Neuronal stem cell (in vitro differentiated cells): ENCODE measurements around the gene SKIL.

Experiments used
- DNase-seq: peaks from one replicate; pipeline ENCODE4 v3.0.0-alpha.2; 2013; ENCODE audit warnings: low spot score
- H2AFZ ChIP-seq: one replicate; pipeline ENCODE4 v1.6.1; 2013; ENCODE audit warnings: mild to moderate bottlenecking, low read length, inconsistent platforms
- H2AK5ac ChIP-seq: 2 replicates; pipeline ENCODE4 v1.6.1; 2013; ENCODE audit warnings: low read depth, mild to moderate bottlenecking, inconsistent platforms, low read length, moderate library complexity, mixed read lengths
- H2BK120ac ChIP-seq: 2 replicates; pipeline ENCODE4 v1.6.1; 2013; ENCODE audit warnings: low read depth, mild to moderate bottlenecking, inconsistent platforms, low read length, moderate library complexity, mixed read lengths
- H2BK12ac ChIP-seq: one replicate; pipeline ENCODE4 v1.6.1; 2013; ENCODE audit warnings: low read length, inconsistent platforms
- H2BK15ac ChIP-seq: 2 replicates; pipeline ENCODE4 v1.6.1; 2013; ENCODE audit warnings: mild to moderate bottlenecking, low read length, inconsistent platforms, mixed read lengths
- H2BK5ac ChIP-seq: one replicate; pipeline ENCODE4 v1.6.1; 2013; ENCODE audit warnings: inconsistent platforms, mild to moderate bottlenecking, low read length, moderate library complexity
- H3K14ac ChIP-seq: one replicate; pipeline ENCODE4 v1.6.1; 2013; ENCODE audit warnings: low read length, inconsistent platforms
- H3K18ac ChIP-seq: 2 replicates; pipeline ENCODE4 v1.6.1; 2013; ENCODE audit warnings: low read length, inconsistent platforms
- H3K23ac ChIP-seq: 2 replicates; pipeline ENCODE4 v1.6.1; 2013; ENCODE audit warnings: low read depth, mild to moderate bottlenecking, mixed read lengths, low read length, inconsistent platforms; ENCODE audit not compliant: poor library complexity
- H3K27ac ChIP-seq: replicated peaks from 3 replicates; pipeline ENCODE4 v1.5.1; 2013; ENCODE audit warnings: low read length, inconsistent platforms
- H3K27me3 ChIP-seq, 3 experiments: 2 replicates each; pipeline ENCODE4 v1.6.1; 2013; ENCODE audit warnings: low read length in 3 of 3, mild to moderate bottlenecking in 2 of 3, inconsistent platforms in 1 of 3, low read depth in 1 of 3, mixed read lengths in 1 of 3, moderate library complexity in 1 of 3; ENCODE audit not compliant: control insufficient read depth in 3 of 3, insufficient read depth in 3 of 3
- H3K36me3 ChIP-seq, 2 donors: replicated peaks in 1 of 2; 2 replicates each; pipeline ENCODE4 v1.6.1; 2013; ENCODE audit warnings: low read length in 2 of 2; ENCODE audit not compliant: control insufficient read depth in 2 of 2, insufficient read depth in 2 of 2
- H3K4ac ChIP-seq: 2 replicates; pipeline ENCODE4 v1.6.1; 2013; ENCODE audit warnings: inconsistent platforms, mild to moderate bottlenecking, low read length, moderate library complexity
- H3K4me1 ChIP-seq, 2 donors: 1 replicate in 1 of 2; 2 replicates in 1 of 2; pipeline ENCODE4 v1.6.1; 2013; ENCODE audit warnings: low read length in 2 of 2, low read depth in 1 of 2; ENCODE audit not compliant: control insufficient read depth in 2 of 2, insufficient read depth in 1 of 2
- H3K4me2 ChIP-seq: one replicate; pipeline ENCODE4 v1.6.1; 2013; ENCODE audit warnings: mild to moderate bottlenecking, low read length, inconsistent platforms; ENCODE audit not compliant: insufficient read depth, poor library complexity, severe bottlenecking
- H3K4me3 ChIP-seq, 2 donors: 2 replicates each; pipeline ENCODE4 v1.5.1; 2013; ENCODE audit warnings: low read length in 2 of 2, mild to moderate bottlenecking in 2 of 2, inconsistent platforms in 1 of 2, moderate library complexity in 1 of 2
- H3K79me1 ChIP-seq: one replicate; pipeline ENCODE4 v1.6.1; 2013; ENCODE audit warnings: low read depth, mild to moderate bottlenecking, inconsistent platforms, low read length, moderate library complexity
- H3K9ac ChIP-seq: one replicate; pipeline ENCODE4 v1.6.1; 2013; ENCODE audit warnings: mild to moderate bottlenecking, low read depth, low read length, inconsistent platforms; ENCODE audit not compliant: poor library complexity
- H3K9me3 ChIP-seq, 2 donors: replicated peaks in 1 of 2; 2 replicates each; pipeline versions ENCODE3 to v1.6.1; 2013; ENCODE audit warnings: low read length in 2 of 2, mild to moderate bottlenecking in 2 of 2, inconsistent platforms in 1 of 2, low read depth in 1 of 2, mixed read lengths in 1 of 2, moderate library complexity in 1 of 2; ENCODE audit not compliant: control insufficient read depth in 2 of 2, insufficient read depth in 1 of 2
- H4K8ac ChIP-seq: one replicate; pipeline ENCODE4 v1.6.1; 2013; ENCODE audit warnings: low read depth, mild to moderate bottlenecking, inconsistent platforms, low read length, moderate library complexity
- H4K91ac ChIP-seq: one replicate; pipeline ENCODE4 v1.6.1; 2013; ENCODE audit warnings: low read length, low read depth, mild to moderate bottlenecking, inconsistent platforms; ENCODE audit not compliant: poor library complexity
- WGBS, 2 donors: extraction: QIAGEN DNeasy Blood & Tissue Kit; methylation state at CpG; one replicate each; pipeline ENCODE4 v1.1.7; 2013; ENCODE audit warnings: missing lambda C conversion rate in 2 of 2, mixed read lengths in 1 of 2; ENCODE audit not compliant: insufficient read length in 2 of 2, insufficient replicate concordance in 1 of 2; ENCODE audit errors: extremely low coverage in 2 of 2; 5-methylcytosine and 5-hydroxymethylcytosine counted together

Gene SKIL

GRCh38 chr3:170368921-170369320 lies 11.4 kb downstream of the SKIL start:
- Histone ChIP-seq H3K4me3 (no peak overlapping the region), H2BK15ac (no peak overlapping the region), H3K23ac (no peak overlapping the region), H2AFZ (no peak overlapping the region), H3K79me1 (no peaks in the 10 kb centered on the region), H2BK5ac (no peak overlapping the region), H3K14ac (no peak overlapping the region), H3K18ac (no peak overlapping the region), H3K4ac (no peak overlapping the region), H4K91ac (no peak overlapping the region), H2BK120ac (no peak overlapping the region), H3K36me3 (peaks cover 0 to 80% of the 10 kb centered on the region in 2 donors), H3K27me3 (no peaks in the 10 kb centered on the region), H3K27ac (no peak overlapping the region), H3K4me2 (no peak overlapping the region), H3K9me3 (peaks cover 0 to 15% of the 10 kb centered on the region in 2 donors), H4K8ac (no peak overlapping the region), H2BK12ac (no peak overlapping the region), H3K9ac (no peak overlapping the region), H3K4me1 (no peaks in the 10 kb centered on the region), H2AK5ac (no peak overlapping the region)
- DNase-seq = no peak
- no CpG with 5 or more reads among the region's 2 CpGs for WGBS, 2 donors

GRCh38 chr3:170372190-170372879 lies 14.8 kb downstream of the SKIL start:
- Histone ChIP-seq H3K4ac (no peak overlapping the region), H2AFZ (no peak overlapping the region), H3K18ac (no peak overlapping the region), H2BK12ac (no peak overlapping the region), H3K23ac (no peak overlapping the region), H3K79me1 (no peaks in the 10 kb centered on the region), H3K14ac (no peak overlapping the region), H2BK15ac (no peak overlapping the region), H3K27me3 (no peaks in the 10 kb centered on the region), H3K9ac (no peak overlapping the region), H3K27ac (no peak overlapping the region), H2BK120ac (no peak overlapping the region), H3K4me3 (no peak overlapping the region), H3K36me3 (peaks cover 0 to 61% of the 10 kb centered on the region in 2 donors), H3K4me1 (no peaks in the 10 kb centered on the region), H4K8ac (no peak overlapping the region), H2BK5ac (no peak overlapping the region), H3K4me2 (no peak overlapping the region), H3K9me3 (peaks cover 0 to 12% of the 10 kb centered on the region in 2 donors), H4K91ac (no peak overlapping the region), H2AK5ac (no peak overlapping the region)
- no peak for DNase-seq
- no CpG with 5 or more reads among the region's 2 CpGs for WGBS, 2 donors

GRCh38 chr3:170383567-170383966 lies 26.1 kb downstream of the SKIL start:
- Histone ChIP-seq H3K79me1 (peaks cover 2% of the 10 kb centered on the region), H4K91ac (no peak overlapping the region), H2BK5ac (no peak overlapping the region), H2AFZ (no peak overlapping the region), H2BK120ac (no peak overlapping the region), H3K36me3 (peaks cover 0 to 81% of the 10 kb centered on the region in 2 donors), H3K9ac (no peak overlapping the region), H3K9me3 (peaks cover 0 to 17% of the 10 kb centered on the region in 2 donors), H3K27me3 (no peaks in the 10 kb centered on the region), H3K4ac (no peak overlapping the region), H3K4me2 (no peak overlapping the region), H3K4me1 (no peaks in the 10 kb centered on the region), H2BK12ac (no peak overlapping the region), H3K27ac (no peak overlapping the region), H3K18ac (no peak overlapping the region), H4K8ac (no peak overlapping the region), H2AK5ac (no peak overlapping the region), H3K4me3 (no peak overlapping the region), H2BK15ac (no peak overlapping the region), H3K23ac (no peak overlapping the region), H3K14ac (no peak overlapping the region)
- DNase-seq = no peak
- WGBS, 2 donors = no CpG with 5 or more reads among the region's 1 CpG

- H3K4ac ChIP-seq = no peak overlapping the region
- H2BK5ac ChIP-seq = no peak overlapping the region
- H3K14ac ChIP-seq = no peak overlapping the region
- peaks cover 2% of the 10 kb centered on the region for H3K79me1 ChIP-seq
- H2AK5ac ChIP-seq = no peak overlapping the region
- H3K4me1 ChIP-seq = no peaks in the 10 kb centered on the region
- H3K9me3 ChIP-seq = peaks cover 0 to 18% of the 10 kb centered on the region in 2 donors
- no peaks in the 10 kb centered on the region for H3K27me3 ChIP-seq
- no peak overlapping the region for H3K27ac ChIP-seq
- H4K91ac ChIP-seq = no peak overlapping the region
- peaks cover 0 to 87% of the 10 kb centered on the region in 2 donors for H3K36me3 ChIP-seq
- no peak overlapping the region for H2BK120ac ChIP-seq
- H3K23ac ChIP-seq = no peak overlapping the region
- H3K9ac ChIP-seq = no peak overlapping the region
- no peak overlapping the region for H2BK15ac ChIP-seq
- H3K4me2 ChIP-seq = no peak overlapping the region
- WGBS, 2 donors = no CpG with 5 or more reads among the region's 3 CpGs
- no peak overlapping the region for H4K8ac ChIP-seq
- no peak overlapping the region for H3K4me3 ChIP-seq
- no peak overlapping the region for H2AFZ ChIP-seq
- no peak overlapping the region for H3K18ac ChIP-seq
- no peak for DNase-seq
- no peak overlapping the region for H2BK12ac ChIP-seq
Measured at GRCh38 chr3:170386468-170386867, 29.0 kb downstream of the SKIL start.
